Measurements from ENCODE around the gene SRSF11.

DNA sequence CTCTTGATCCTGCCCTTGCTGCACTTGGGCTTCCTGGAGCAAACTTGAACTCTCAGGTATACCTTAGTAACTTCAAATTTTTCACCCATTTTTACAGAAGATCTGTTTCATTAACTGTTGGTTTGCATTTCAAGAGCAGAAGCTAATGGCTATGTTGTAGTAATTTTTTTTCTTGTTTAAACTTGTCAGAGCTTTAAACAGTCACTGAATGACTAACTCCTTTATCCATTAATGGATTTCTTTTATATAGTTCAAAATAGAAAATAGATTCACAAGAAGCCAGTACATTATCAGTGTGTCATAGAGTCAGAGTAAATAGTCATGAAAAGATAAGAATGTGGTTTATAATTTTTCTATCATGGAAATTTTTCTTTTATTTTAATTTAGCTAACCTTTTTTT lies 13.6 kb downstream of the SRSF11 start:
- TF ChIP-seq, protein P1, sequence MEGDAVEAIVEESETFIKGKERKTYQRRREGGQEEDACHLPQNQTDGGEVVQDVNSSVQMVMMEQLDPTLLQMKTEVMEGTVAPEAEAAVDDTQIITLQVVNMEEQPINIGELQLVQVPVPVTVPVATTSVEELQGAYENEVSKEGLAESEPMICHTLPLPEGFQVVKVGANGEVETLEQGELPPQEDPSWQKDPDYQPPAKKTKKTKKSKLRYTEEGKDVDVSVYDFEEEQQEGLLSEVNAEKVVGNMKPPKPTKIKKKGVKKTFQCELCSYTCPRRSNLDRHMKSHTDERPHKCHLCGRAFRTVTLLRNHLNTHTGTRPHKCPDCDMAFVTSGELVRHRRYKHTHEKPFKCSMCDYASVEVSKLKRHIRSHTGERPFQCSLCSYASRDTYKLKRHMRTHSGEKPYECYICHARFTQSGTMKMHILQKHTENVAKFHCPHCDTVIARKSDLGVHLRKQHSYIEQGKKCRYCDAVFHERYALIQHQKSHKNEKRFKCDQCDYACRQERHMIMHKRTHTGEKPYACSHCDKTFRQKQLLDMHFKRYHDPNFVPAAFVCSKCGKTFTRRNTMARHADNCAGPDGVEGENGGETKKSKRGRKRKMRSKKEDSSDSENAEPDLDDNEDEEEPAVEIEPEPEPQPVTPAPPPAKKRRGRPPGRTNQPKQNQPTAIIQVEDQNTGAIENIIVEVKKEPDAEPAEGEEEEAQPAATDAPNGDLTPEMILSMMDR (optimal IDR thresholded peaks at IDR 0.05 in 1 of 3, IDR thresholded peaks at IDR 0.05 in 1 of 3, conservative IDR thresholded peaks at IDR 0.05 in 1 of 3; ENCODE audit: extremely low read depth in 1 of 3, insufficient read depth in 2 of 3, low read length in 3 of 3) = no peak
- no peak for TF ChIP-seq EZH2 (IDR thresholded peaks at IDR 0.05; ENCODE audit: low read length)

All from keratinocyte (primary cell).